Measurements from ENCODE around the gene L1CAM.

GRCh38 chrX:153910446-153910845 lies 24.5 kb upstream of the L1CAM start:
- TF ChIP-seq CTCF (IDR thresholded peaks at IDR 0.05) = no peak
- no peak for TF ChIP-seq JUND (IDR thresholded peaks at IDR 0.05)
- TF ChIP-seq EZH2phosphoT487 (IDR thresholded peaks at IDR 0.05; ENCODE audit: borderline replicate concordance, low read depth) = no peak
- no peak for TF ChIP-seq POLR2AphosphoS5 (IDR thresholded peaks at IDR 0.05; ENCODE audit: low read depth, low read length)
- TF ChIP-seq REST (IDR thresholded peaks at IDR 0.05; ENCODE audit: low read depth, low read length) = no peak
- TF ChIP-seq GABPA (IDR thresholded peaks at IDR 0.05; ENCODE audit: low read depth) = no peak
- TF ChIP-seq ELF1 (IDR thresholded peaks at IDR 0.05) = no peak
- no peak for TF ChIP-seq TAF1 (IDR thresholded peaks at IDR 0.05; ENCODE audit: borderline replicate concordance, low read depth, low read length)
- TF ChIP-seq SIN3A (IDR thresholded peaks at IDR 0.05; ENCODE audit: borderline replicate concordance, low read depth, low read length) = no peak
- no peak for TF ChIP-seq EP300 (IDR thresholded peaks at IDR 0.05; ENCODE audit: borderline replicate concordance in 1 of 2, low read depth in 1 of 2, low read length in 1 of 2)
- no peak for TF ChIP-seq FOXJ3 (CRISPR knock-in tag; IDR thresholded peaks at IDR 0.05)
- TF ChIP-seq MAX (IDR thresholded peaks at IDR 0.05; ENCODE audit: low read depth) = no peak
- TF ChIP-seq CHD2 (IDR thresholded peaks at IDR 0.05; ENCODE audit: low read length, partially characterized antibody) = no peak
- no peak for TF ChIP-seq YY1 (IDR thresholded peaks at IDR 0.05; ENCODE audit: low read depth)

All from SK-N-SH (cell line).